ENCODE data around the gene LRMDA. TPM values are rescaled to one million over a fixed set of nuclear protein-coding genes. Genes with fewer than 3 reads are reported as not detected.

LRMDA gene
- total and polyA plus RNA-seq, 2 donors (not counting 1 experiment from before 2014, with no cell fraction given): 0.12 TPM; not detected in 1

GRCh38 chr10:75538765-75539164 is 107.3 kb downstream of the LRMDA start:
- Mint-ChIP-seq H3K4me3 (no peak overlapping the region), H3K9me3 (ENCODE audit: insufficient read depth) (no peaks in the 10 kb centered on the region), H3K27ac (no peak overlapping the region), H3K4me1 (no peaks in the 10 kb centered on the region), H3K27me3 (peaks cover 6% of the 10 kb centered on the region)
- DNase-seq: no peak
- no peaks in the 10 kb centered on the region for H3K36me3 ChIP-seq (replicated peaks in 1 of 2; ENCODE audit: control extremely low read depth in 1 of 2, control insufficient read depth in 1 of 2, extremely low read depth in 1 of 2, insufficient read depth in 2 of 2, low read length in 1 of 2)
- no peak overlapping the region for H3K9ac ChIP-seq (ENCODE audit: low read length)
- CTCF ChIA-PET: no interaction called here
- H4K20me1 ChIP-seq (ENCODE audit: control insufficient read depth, insufficient read depth, low read length, poor library complexity, severe bottlenecking): no peaks in the 10 kb centered on the region
- TF ChIP-seq CTCF (IDR thresholded peaks at IDR 0.05): no peak
- no peak for TF ChIP-seq EZH2 (IDR thresholded peaks at IDR 0.05; ENCODE audit: borderline replicate concordance, insufficient read depth, low read depth, low read length, poor library complexity, severe bottlenecking)
- no peak overlapping the region for H3K4me2 ChIP-seq (replicated peaks; ENCODE audit: low read depth, low read length, poor library complexity, severe bottlenecking)
- no peaks in the 10 kb centered on the region for H3K9me3 ChIP-seq (ENCODE audit: control extremely low read depth in 1 of 3, control insufficient read depth in 2 of 3, insufficient read depth in 1 of 3, low read length in 2 of 3)
- no peak overlapping the region for H3K4me3 ChIP-seq (ENCODE audit: control extremely low read depth in 1 of 5, extremely low read depth in 1 of 5, insufficient read depth in 1 of 5, low read depth in 2 of 5, low read length in 4 of 5)
- no peak overlapping the region for H2AFZ ChIP-seq (ENCODE audit: insufficient read depth, low read depth, low read length, poor library complexity, severe bottlenecking)
- ATAC-seq (ENCODE audit: low read depth): no peak
- POLR2A ChIA-PET: no interaction called here
- intact Hi-C loops (cut with micrococcal nuclease): no loop called here
- no peaks in the 10 kb centered on the region for H3K27me3 ChIP-seq (replicated peaks in 1 of 4; ENCODE audit: control extremely low read depth in 1 of 4, control insufficient read depth in 3 of 4, insufficient read depth in 4 of 4, low read length in 3 of 4)
- WGBS (ENCODE audit: insufficient coverage): no CpG with 5 or more reads among the region's 1 CpG
- H3K4me1 ChIP-seq (ENCODE audit: control insufficient read depth in 2 of 2, insufficient read depth in 2 of 2, low read length in 2 of 2): no peaks in the 10 kb centered on the region
- H3K27ac ChIP-seq (ENCODE audit: low read length in 2 of 2): no peak overlapping the region
- H3K79me2 ChIP-seq (ENCODE audit: control insufficient read depth, insufficient read depth, low read length): no peaks in the 10 kb centered on the region

DNA sequence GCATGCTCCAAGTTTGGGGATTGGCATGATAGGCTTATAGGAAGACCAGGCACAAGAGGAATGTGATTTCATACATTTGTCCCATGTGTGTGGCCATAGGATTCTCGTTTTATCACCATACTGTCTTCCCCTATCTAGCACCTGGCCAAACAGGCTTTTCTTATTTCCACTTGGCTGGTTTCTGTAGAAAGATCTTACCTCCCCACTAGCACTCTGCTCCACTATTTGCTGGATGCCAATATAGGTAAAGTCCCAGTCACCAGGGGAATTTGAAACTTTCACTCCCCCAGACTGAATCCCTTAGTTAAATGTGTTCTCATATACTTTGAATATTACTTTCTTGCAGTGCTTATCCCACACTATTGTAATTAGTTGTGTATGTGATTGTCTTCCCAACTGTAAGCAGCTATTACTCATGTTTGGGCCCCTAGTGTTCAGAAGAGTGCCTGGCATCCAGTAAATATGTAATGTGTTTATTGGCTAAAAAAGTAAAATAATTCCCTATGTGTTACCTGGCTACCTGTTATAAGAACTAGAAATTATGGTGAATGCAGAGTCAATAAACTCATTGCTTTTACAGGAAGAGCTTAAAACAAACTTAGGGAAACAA is 109.0 kb downstream of the LRMDA start:
- Mint-ChIP-seq H3K9me3 (ENCODE audit: insufficient read depth) (no peaks in the 10 kb centered on the region), H3K27me3 (peaks cover 16% of the 10 kb centered on the region), H3K4me1 (no peaks in the 10 kb centered on the region), H3K27ac (no peak overlapping the region), H3K4me3 (no peak overlapping the region)
- H4K20me1 ChIP-seq (ENCODE audit: control insufficient read depth, insufficient read depth, low read length, poor library complexity, severe bottlenecking): no peaks in the 10 kb centered on the region
- CTCF ChIA-PET: no interaction called here
- H3K4me1 ChIP-seq (ENCODE audit: control insufficient read depth in 2 of 2, insufficient read depth in 2 of 2, low read length in 2 of 2): no peaks in the 10 kb centered on the region
- no peak overlapping the region for H3K4me2 ChIP-seq (replicated peaks; ENCODE audit: low read depth, low read length, poor library complexity, severe bottlenecking)
- H3K9ac ChIP-seq (ENCODE audit: low read length): no peak overlapping the region
- TF ChIP-seq CTCF (IDR thresholded peaks at IDR 0.05): no peak
- TF ChIP-seq EZH2 (IDR thresholded peaks at IDR 0.05; ENCODE audit: borderline replicate concordance, insufficient read depth, low read depth, low read length, poor library complexity, severe bottlenecking): no peak
- intact Hi-C loops (cut with micrococcal nuclease): no loop called here
- no peak for ATAC-seq (ENCODE audit: low read depth)
- no peak overlapping the region for H3K4me3 ChIP-seq (ENCODE audit: control extremely low read depth in 1 of 5, extremely low read depth in 1 of 5, insufficient read depth in 1 of 5, low read depth in 2 of 5, low read length in 4 of 5)
- no peaks in the 10 kb centered on the region for H3K36me3 ChIP-seq (replicated peaks in 1 of 2; ENCODE audit: control extremely low read depth in 1 of 2, control insufficient read depth in 1 of 2, extremely low read depth in 1 of 2, insufficient read depth in 2 of 2, low read length in 1 of 2)
- no peak overlapping the region for H2AFZ ChIP-seq (ENCODE audit: insufficient read depth, low read depth, low read length, poor library complexity, severe bottlenecking)
- WGBS (ENCODE audit: insufficient coverage): 78% methylated on average over 1 of the region's 1 CpG
- no peaks in the 10 kb centered on the region for H3K27me3 ChIP-seq (replicated peaks in 1 of 4; ENCODE audit: control extremely low read depth in 1 of 4, control insufficient read depth in 3 of 4, insufficient read depth in 4 of 4, low read length in 3 of 4)
- POLR2A ChIA-PET: no interaction called here
- H3K9me3 ChIP-seq (ENCODE audit: control extremely low read depth in 1 of 3, control insufficient read depth in 2 of 3, insufficient read depth in 1 of 3, low read length in 2 of 3): no peaks in the 10 kb centered on the region
- no peak overlapping the region for H3K27ac ChIP-seq (ENCODE audit: low read length in 2 of 2)
- DNase-seq: no peak
- no peaks in the 10 kb centered on the region for H3K79me2 ChIP-seq (ENCODE audit: control insufficient read depth, insufficient read depth, low read length)
